Aorta (tissue), 5 donors: Measurements from ENCODE around the gene PA2G4. TPM values are rescaled to one million over a fixed set of nuclear protein-coding genes. Genes with fewer than 3 reads are reported as not detected.
"Not testable (repeated sequence)": the region's sequence is repeated elsewhere in the genome, so short reads cannot be mapped to it uniquely, and the experiment has no call there.

ENCODE experiments used
- ATAC-seq: fragments of 200-7000 bp; cut with Tn5 transposase; one replicate; pipeline ENCODE4 v1.9.1; 2022; ENCODE audit warnings: moderate library complexity; ENCODE audit not compliant: low FRiP score
- DNase-seq, 2 donors: peaks; one replicate each; pipeline ENCODE4 v3.0.0-alpha.2; 2020
- H3K27ac ChIP-seq, 2 donors: one replicate each; pipeline ENCODE4 v1.5.1; 2013; ENCODE audit warnings: low read length in 2 of 2, mild to moderate bottlenecking in 2 of 2, moderate library complexity in 2 of 2, control low read depth in 1 of 2, inconsistent platforms in 1 of 2, low read depth in 1 of 2
- H3K27me3 ChIP-seq, 2 donors: one replicate each; pipeline ENCODE4 v1.6.1; 2013; ENCODE audit warnings: control low read depth in 1 of 2, low read length in 1 of 2, mild to moderate bottlenecking in 1 of 2, moderate library complexity in 1 of 2; ENCODE audit not compliant: insufficient read depth in 2 of 2, control insufficient read depth in 1 of 2
- H3K36me3 ChIP-seq, 2 donors: one replicate each; pipeline ENCODE4 v1.6.1; 2013; ENCODE audit warnings: control low read depth in 1 of 2, low read length in 1 of 2, mild to moderate bottlenecking in 1 of 2; ENCODE audit not compliant: insufficient read depth in 2 of 2, control insufficient read depth in 1 of 2
- H3K4me1 ChIP-seq, 2 donors: one replicate each; pipeline ENCODE4 v1.6.1; 2013; ENCODE audit warnings: low read length in 2 of 2, control low read depth in 1 of 2, mild to moderate bottlenecking in 1 of 2, moderate library complexity in 1 of 2; ENCODE audit not compliant: insufficient read depth in 2 of 2, control insufficient read depth in 1 of 2
- H3K4me3 ChIP-seq, 2 donors: one replicate each; pipeline ENCODE4 v1.5.1; 2013; ENCODE audit warnings: low read length in 2 of 2, control low read depth in 1 of 2, mild to moderate bottlenecking in 1 of 2
- H3K9me3 ChIP-seq: one replicate; pipeline ENCODE4 v1.6.1; 2013; ENCODE audit warnings: mild to moderate bottlenecking, low read length; ENCODE audit not compliant: control insufficient read depth
- whole genome bisulfite sequencing, 2 donors: extraction: QIAGEN DNeasy Blood & Tissue Kit; methylation state at CpG; one replicate each; pipeline ENCODE4 v1.1.7; 2013; 5-methylcytosine and 5-hydroxymethylcytosine counted together
- intact Hi-C, 2 donors: fragments of 100-400 bp; cut with DNase I; formaldehyde crosslinking; loops; one replicate each; pipeline versions ENCODE4 v1.14.2 to v1.15.0; 2022
- polyA plus RNA-seq, 2 donors: library from polyadenylated mRNA; stranded (reverse); fragments of 200-250 nt; gene quantifications; one replicate each; pipeline ENCODE4 v1.2.3, GENCODE V29; 2013
- total RNA-seq, 2 donors: library from RNA; stranded (reverse); fragmentation: NEBNext Ultra II Directional; extraction: Animal tissue kit (Norgen Biotek cat#: 25700); gene quantifications; one replicate each; pipeline ENCODE4 v1.2.1, GENCODE V29; 2021
- donor health status: healthy with polysubstance abuse.
- donor health status: Bipolar disorder and iron deficiency.
- donor health status: DM: no; HTN: no; CAD: no.
- donor health status: DM: no; HTN: no; CAD: no.
- donor health status: DM: yes; HTN: yes; CAD: no.

The PA2G4 gene
- total and polyA plus RNA-seq, 4 donors, result 59.9 to 80.8 (median 71.5) TPM

GRCh38 chr12:56156464-56157200, 52.3 kb downstream of the PA2G4 start:
- intact Hi-C loops, result loop anchor here in 1 of 2 donors (5.0 kb wide), 1 partner anchor 39 kb away; the partner anchor contains the start of genes RPL41 and ZC3H10
- H3K4me1 ChIP-seq, result not testable (repeated sequence)

DNA sequence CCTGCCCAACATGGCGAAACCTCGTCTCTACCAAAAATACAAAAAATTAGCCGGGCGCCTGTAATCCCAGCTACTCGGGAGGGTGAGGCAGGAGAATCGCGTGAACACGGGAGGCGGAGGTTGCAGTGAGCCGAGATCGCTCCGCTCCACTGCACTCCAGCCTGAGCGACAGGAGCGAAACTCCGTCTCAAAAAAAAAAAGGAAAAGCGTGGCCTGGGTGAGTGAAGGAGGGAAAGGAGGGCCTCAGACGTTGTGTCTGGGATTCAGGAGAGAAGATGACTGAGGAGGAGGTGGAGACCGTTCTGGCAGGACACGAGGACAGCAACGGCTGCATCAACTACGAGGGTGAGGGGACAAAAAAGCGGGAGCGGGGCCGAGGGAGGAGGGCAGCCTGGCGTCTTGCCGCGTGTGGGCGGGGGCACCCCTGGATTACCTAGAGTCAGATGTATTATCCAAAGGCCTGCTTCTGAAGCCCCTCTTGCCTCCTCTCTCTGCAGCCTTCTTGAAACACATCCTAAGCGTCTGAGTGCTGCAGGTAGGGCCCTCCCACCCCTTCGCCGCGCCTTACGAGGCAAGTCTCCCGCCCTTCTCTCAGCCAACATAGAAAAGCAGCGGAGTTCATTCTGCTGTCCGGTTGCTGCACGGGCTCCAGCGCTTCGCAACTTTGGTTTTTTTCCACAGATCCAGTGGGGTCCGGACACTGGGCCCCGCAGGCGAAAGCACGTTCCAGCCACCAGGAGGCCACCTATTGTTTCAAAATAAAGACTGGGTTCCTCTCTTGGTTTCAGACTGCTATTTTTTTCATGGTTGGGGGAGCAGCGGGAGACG, 53.1 kb downstream of the PA2G4 start:
- Histone ChIP-seq H3K27me3 (no peaks in the 10 kb centered on the region), H3K9me3 (no peaks in the 10 kb centered on the region), H3K4me3 (peak overlapping the region; percentile 44 to 78), H3K27ac (peak overlapping the region in 1 of 2 donors; percentile 58), H3K4me1 (no peaks in the 10 kb centered on the region), H3K36me3 (peaks cover 0 to 17% of the 10 kb centered on the region in 2 donors)
- intact Hi-C loops, result loop anchor here in 1 of 2 donors (5.0 kb wide), 1 partner anchor 40 kb away; the partner anchor contains the start of genes RPL41 and ZC3H10
- DNase-seq, result peak; percentile 83 to 90
- ATAC-seq, result peak; percentile 79
- WGBS, 2 donors, result 3 to 4% methylated on average over 42 to 45 of the region's 45 CpGs

More at GRCh38 chr12:56156464-56157200, 52.3 kb downstream of the PA2G4 start:
- DNase-seq, result peak in 1 of 2 donors; percentile 36
- H3K36me3 ChIP-seq, result peaks cover 0 to 13% of the 10 kb centered on the region in 2 donors
- peak overlapping the region in 1 of 2 donors; percentile 58 for H3K27ac ChIP-seq
- not testable (repeated sequence) for H3K4me3 ChIP-seq, H3K27me3 ChIP-seq, ATAC-seq, H3K9me3 ChIP-seq
- 94 to 96% methylated on average over 21 of the region's 21 CpGs for WGBS, 2 donors

GRCh38 chr12:56158029-56158925, 53.9 kb downstream of the PA2G4 start, which contains the start of gene MYL6:
TSS of gene MYL6 (plus strand) at chr12:56158359. CDS start at chr12:56158402, 43 bp downstream.
- DNase-seq, result peak; percentile 95 to 97
- Histone ChIP-seq H3K36me3 (peaks cover 0 to 17% of the 10 kb centered on the region in 2 donors), H3K9me3 (no peaks in the 10 kb centered on the region), H3K27ac (peak within 1 kb of the TSS; percentile 62 to 82), H3K27me3 (no peaks in the 10 kb centered on the region), H3K4me3 (peak within 1 kb of the TSS; percentile 78 to 96), H3K4me1 (no peaks in the 10 kb centered on the region)
- intact Hi-C loops, result loop anchor here in 1 of 2 donors (5.0 kb wide), 1 partner anchor 41 kb away; the partner anchor contains the start of genes RPL41 and ZC3H10
- WGBS, 2 donors, result 0% methylated on average over 28 to 30 of the region's 30 CpGs
- peak; percentile 95 for ATAC-seq

GRCh38 chr12:56158926-56159461, 54.6 kb downstream of the PA2G4 start:
- peaks cover 0 to 17% of the 10 kb centered on the region in 2 donors for H3K36me3 ChIP-seq
- DNase-seq (peak; percentile 88 to 93), ATAC-seq (peak; percentile 75)
- H3K4me3 ChIP-seq, result peak overlapping the region; percentile 76 to 96
- no peaks in the 10 kb centered on the region for H3K27me3 ChIP-seq
- intact Hi-C loops, result loop anchor here in 1 of 2 donors (5.0 kb wide), 1 partner anchor 42 kb away; the partner anchor contains the start of genes RPL41 and ZC3H10
- no peaks in the 10 kb centered on the region for H3K4me1 ChIP-seq
- peak overlapping the region; percentile 62 to 82 for H3K27ac ChIP-seq
- WGBS, 2 donors, result 0% methylated on average over 6 of the region's 6 CpGs
- no peaks in the 10 kb centered on the region for H3K9me3 ChIP-seq

DNA sequence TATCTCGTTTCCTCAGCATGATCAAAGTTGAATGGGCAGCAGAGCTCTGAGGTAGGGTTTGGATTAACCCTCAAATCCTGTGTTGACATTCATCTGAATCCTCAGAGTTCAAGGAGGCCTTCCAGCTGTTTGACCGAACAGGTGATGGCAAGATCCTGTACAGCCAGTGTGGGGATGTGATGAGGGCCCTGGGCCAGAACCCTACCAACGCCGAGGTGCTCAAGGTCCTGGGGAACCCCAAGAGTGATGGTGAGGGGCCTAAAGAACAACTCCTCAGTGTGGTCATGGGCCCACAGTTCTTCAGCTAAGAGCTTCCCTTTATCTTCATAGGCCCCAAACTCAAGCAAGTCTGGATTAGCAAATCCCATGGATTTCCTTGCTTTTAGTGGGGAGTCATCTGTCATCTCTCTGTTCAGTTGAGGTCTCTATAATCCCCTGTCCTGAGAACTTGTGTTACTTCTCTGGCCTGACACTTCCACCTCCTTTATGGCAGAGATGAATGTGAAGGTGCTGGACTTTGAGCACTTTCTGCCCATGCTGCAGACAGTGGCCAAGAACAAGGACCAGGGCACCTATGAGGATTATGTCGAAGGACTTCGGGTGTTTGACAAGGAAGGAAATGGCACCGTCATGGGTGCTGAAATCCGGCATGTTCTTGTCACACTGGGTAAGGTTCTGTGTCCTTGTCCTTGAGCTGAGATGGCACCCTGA, 55.3 kb downstream of the PA2G4 start:
- Histone ChIP-seq H3K4me1 (no peaks in the 10 kb centered on the region), H3K27ac (peak overlapping the region; percentile 1 to 67), H3K9me3 (no peaks in the 10 kb centered on the region), H3K36me3 (peaks cover 0 to 19% of the 10 kb centered on the region in 2 donors), H3K27me3 (no peaks in the 10 kb centered on the region), H3K4me3 (peak overlapping the region; percentile 76 to 96)
- intact Hi-C loops, result loop anchor here (2.0 to 5.0 kb wide), 2 partner anchors 29 to 42 kb away; partner anchors contain the start of genes RPL41 (in 1 of the 2), SMARCC2 (in 1 of the 2) and ZC3H10 (in 1 of the 2)
- WGBS, 2 donors, result 1 to 2% methylated on average over 8 of the region's 8 CpGs
- DNase-seq (peak in 1 of 2 donors; percentile 35), ATAC-seq (no peak)

DNA sequence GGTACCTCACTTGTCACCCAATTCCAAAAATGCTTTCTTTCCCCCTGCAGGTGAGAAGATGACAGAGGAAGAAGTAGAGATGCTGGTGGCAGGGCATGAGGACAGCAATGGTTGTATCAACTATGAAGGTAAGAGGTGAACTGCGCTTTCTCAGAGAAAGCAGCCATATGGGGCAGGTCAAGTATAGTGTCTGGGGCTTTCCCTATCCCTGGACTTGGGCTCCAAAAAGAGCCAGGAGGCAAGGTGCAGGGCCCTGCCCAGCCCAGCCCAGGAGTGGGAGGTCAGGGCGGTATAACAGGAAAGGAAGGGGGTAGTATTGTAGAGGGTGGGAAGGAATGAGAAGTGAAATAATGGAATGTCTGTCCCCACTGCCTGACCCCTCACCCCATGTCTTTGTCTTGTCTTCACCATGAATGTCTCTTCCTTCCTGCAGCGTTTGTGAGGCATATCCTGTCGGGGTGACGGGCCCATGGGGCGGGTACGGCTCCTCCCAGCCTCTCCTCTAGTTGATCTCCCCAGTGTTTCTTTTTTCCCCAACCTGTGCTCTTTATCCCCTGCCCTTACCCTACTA, 55.9 kb downstream of the PA2G4 start:
- Histone ChIP-seq H3K36me3 (peaks cover 0 to 19% of the 10 kb centered on the region in 2 donors), H3K4me1 (no peaks in the 10 kb centered on the region)

More for the DNA sequence above, 55.9 kb downstream of the PA2G4 start:
- intact Hi-C loops, result loop anchor here in 1 of 2 donors (2.0 kb wide), 1 partner anchor 29 kb away; the partner anchor contains the start of gene SMARCC2
- DNase-seq (peak in 1 of 2 donors; percentile 49), ATAC-seq (no peak)
- WGBS, 2 donors, result 6 to 7% methylated on average over 7 of the region's 7 CpGs
- peak overlapping the region in 1 of 2 donors; percentile 67 for H3K27ac ChIP-seq
- H3K27me3 ChIP-seq, result no peaks in the 10 kb centered on the region
- H3K4me3 ChIP-seq, result peak overlapping the region; percentile 76 to 96
- H3K9me3 ChIP-seq, result no peaks in the 10 kb centered on the region
